ENCODE data around the gene PRDX1. TPM values are rescaled to one million over a fixed set of nuclear protein-coding genes. Genes with fewer than 3 reads are reported as not detected.
A peak's percentile ranks its signal among the peaks of the same experiment; 100 is the strongest.

Gene PRDX1
- total RNA-seq, 6 experiments from 2014 or later: 315 to 672 (median 358) TPM

DNA sequence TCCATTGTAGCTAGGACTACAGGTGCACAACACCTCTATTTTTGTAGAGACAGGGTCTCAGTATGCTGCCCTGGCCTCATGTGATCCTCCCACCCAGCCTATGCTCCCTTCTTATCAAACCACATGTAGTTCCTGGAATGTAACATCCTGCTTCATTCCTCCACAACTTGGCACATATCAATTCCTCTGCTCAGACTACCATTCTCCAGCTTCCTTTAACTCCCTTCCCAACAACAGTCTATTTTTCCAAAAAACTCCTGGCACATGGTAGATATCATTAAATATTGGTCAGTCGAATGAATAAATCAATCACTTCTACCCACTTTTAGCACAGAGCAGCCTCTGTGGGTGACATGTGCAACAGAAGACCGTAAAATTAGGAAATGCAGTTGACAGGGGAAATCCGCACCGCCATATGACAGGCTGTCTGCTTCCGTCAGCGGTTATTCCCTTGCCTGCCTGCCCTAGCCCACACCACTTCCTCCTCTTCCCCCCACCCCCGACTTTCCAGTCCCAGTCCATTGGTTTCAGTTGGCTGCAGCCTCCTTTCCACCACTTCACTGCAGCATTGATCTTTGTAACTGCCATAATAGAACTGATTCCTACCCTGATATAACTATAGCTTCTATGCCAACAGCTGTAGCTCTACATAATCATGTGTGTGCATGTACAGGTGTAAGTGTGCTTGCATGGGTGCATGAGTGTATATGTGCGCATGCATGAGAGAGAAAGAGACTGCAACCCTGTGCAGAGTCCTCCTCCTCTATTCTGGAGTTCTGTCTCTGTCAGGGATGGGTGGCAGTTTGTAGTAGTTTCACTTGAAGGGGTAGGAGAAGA is 22.1 kb upstream of the PRDX1 start:
- no peak overlapping the region for H3K4me3 ChIP-seq
- no peaks in the 10 kb centered on the region for H3K9me3 ChIP-seq
- intact Hi-C loops (cut with DNase I): no loop called here
- TF ChIP-seq, protein P1, sequence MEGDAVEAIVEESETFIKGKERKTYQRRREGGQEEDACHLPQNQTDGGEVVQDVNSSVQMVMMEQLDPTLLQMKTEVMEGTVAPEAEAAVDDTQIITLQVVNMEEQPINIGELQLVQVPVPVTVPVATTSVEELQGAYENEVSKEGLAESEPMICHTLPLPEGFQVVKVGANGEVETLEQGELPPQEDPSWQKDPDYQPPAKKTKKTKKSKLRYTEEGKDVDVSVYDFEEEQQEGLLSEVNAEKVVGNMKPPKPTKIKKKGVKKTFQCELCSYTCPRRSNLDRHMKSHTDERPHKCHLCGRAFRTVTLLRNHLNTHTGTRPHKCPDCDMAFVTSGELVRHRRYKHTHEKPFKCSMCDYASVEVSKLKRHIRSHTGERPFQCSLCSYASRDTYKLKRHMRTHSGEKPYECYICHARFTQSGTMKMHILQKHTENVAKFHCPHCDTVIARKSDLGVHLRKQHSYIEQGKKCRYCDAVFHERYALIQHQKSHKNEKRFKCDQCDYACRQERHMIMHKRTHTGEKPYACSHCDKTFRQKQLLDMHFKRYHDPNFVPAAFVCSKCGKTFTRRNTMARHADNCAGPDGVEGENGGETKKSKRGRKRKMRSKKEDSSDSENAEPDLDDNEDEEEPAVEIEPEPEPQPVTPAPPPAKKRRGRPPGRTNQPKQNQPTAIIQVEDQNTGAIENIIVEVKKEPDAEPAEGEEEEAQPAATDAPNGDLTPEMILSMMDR (IDR thresholded peaks at IDR 0.05): no peak
- TF ChIP-seq POLR2A (IDR thresholded peaks at IDR 0.05): no peak
- H3K36me3 ChIP-seq: no peaks in the 10 kb centered on the region
- H3K4me1 ChIP-seq: peaks cover 0 to 47% (median 22%) of the 10 kb centered on the region in 4 donors
- WGBS (ENCODE audit: insufficient coverage, low coverage, low lambda C conversion rate, missing lambda C conversion rate): 11% methylated on average over 8 of the region's 8 CpGs
- no peaks in the 10 kb centered on the region for H3K27me3 ChIP-seq
- DNase-seq: peak; percentile 70 to 81 (median 76)
- peak overlapping the region; percentile 23 to 65 (median 52) for H3K27ac ChIP-seq
- ATAC-seq: peak; percentile 53 to 80 (median 68)

DNA sequence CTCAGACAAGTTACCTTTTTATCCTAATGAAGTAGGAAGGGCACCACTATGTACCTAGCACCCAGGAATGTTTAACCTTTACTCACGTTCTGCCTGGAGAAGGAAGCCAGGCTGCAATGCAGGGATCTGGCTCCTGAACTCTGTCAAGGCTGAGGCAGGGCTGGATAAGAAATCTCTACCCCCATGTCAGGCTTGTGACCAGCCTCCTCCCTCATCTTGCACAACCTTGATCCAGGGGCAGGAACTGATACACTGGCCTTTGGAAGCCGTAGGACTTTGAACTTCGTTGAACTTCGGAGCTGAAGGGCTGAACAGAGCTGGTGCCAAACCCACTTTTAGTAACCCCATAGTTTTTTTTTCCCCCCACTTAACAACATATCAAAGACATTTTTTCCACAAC is 20.9 kb upstream of the PRDX1 start:
- peak overlapping the region; percentile 39 to 65 (median 52) for H3K27ac ChIP-seq
- peak; percentile 77 to 95 (median 84) for ATAC-seq
- no peaks in the 10 kb centered on the region for H3K9me3 ChIP-seq
- peak overlapping the region in 2 of 3 donors; percentile 2 to 25 for H3K4me3 ChIP-seq
- TF ChIP-seq, protein P1 (IDR thresholded peaks at IDR 0.05): no peak
- TF ChIP-seq POLR2A (IDR thresholded peaks at IDR 0.05): peak; percentile 38
- no peaks in the 10 kb centered on the region for H3K36me3 ChIP-seq
- peaks cover 0 to 47% (median 22%) of the 10 kb centered on the region in 4 donors for H3K4me1 ChIP-seq
- H3K27me3 ChIP-seq: no peaks in the 10 kb centered on the region
- WGBS (ENCODE audit: insufficient coverage, low coverage, low lambda C conversion rate, missing lambda C conversion rate): 0% methylated on average over 1 of the region's 4 CpGs
- DNase-seq: peak; percentile 66 to 91 (median 84)
- intact Hi-C loops (cut with DNase I): no loop called here

DNA sequence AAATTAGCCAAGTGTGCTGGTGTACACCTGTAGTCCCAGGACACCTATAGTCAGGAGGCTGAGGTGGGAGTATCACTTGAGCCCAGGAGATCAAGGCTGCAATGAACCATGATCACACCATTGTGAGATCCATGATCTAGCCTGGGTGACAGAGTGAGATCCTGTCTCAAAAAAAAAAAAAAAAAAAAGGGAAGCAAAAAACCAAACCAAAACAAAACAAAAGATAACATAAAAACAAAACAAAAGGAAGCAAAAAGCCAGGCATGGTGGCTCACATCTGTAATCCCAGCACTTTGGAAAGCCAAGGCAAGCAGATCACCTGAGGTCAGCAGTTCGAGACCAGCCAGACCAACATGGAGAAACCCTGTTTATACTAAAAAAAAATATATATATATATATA is 19.5 kb upstream of the PRDX1 start:
- H3K4me3 ChIP-seq: no peak overlapping the region
- H3K27me3 ChIP-seq: no peaks in the 10 kb centered on the region
- DNase-seq: no peak
- no peaks in the 10 kb centered on the region for H3K9me3 ChIP-seq
- intact Hi-C loops (cut with DNase I): no loop called here
- WGBS (ENCODE audit: insufficient coverage, low coverage, low lambda C conversion rate, missing lambda C conversion rate): 82% methylated on average over 1 of the region's 1 CpG
- no peaks in the 10 kb centered on the region for H3K36me3 ChIP-seq
- no peak for ATAC-seq
- H3K4me1 ChIP-seq: peaks cover 0 to 50% (median 24%) of the 10 kb centered on the region in 4 donors
- no peak for TF ChIP-seq POLR2A (IDR thresholded peaks at IDR 0.05)
- TF ChIP-seq, protein P1 (IDR thresholded peaks at IDR 0.05): no peak
- peak overlapping the region in 1 of 3 donors; percentile 52 for H3K27ac ChIP-seq

DNA sequence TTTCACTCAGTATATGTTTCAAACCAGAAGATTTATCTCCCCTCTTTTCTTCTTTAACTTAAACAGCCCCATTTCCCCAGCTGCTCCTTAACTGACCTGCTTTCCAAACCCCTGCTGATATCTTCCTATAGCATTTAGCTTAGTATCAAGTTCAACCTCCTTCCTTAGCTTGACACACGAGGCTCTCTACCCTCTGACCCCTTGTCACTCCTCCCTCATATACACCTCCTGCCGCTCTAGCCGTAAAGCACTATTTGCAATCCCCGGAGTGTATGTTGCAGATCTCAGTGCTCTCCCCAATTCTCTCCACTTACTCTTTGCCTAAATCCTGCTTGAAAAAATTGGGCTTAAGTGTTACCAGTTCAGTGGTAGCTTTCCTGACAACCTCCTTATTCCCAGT is 15.2 kb upstream of the PRDX1 start:
- DNase-seq (no peak), ATAC-seq (no peak)
- 67% methylated on average over 4 of the region's 4 CpGs for WGBS (ENCODE audit: insufficient coverage, low coverage, low lambda C conversion rate, missing lambda C conversion rate)
- H3K27me3 ChIP-seq: no peaks in the 10 kb centered on the region
- H3K4me1 ChIP-seq: peaks cover 0 to 25% (median 9%) of the 10 kb centered on the region in 4 donors
- no peak for TF ChIP-seq POLR2A (IDR thresholded peaks at IDR 0.05)
- TF ChIP-seq, protein P1 (IDR thresholded peaks at IDR 0.05): no peak
- intact Hi-C loops (cut with DNase I): no loop called here
- no peaks in the 10 kb centered on the region for H3K36me3 ChIP-seq
- no peak overlapping the region for H3K4me3 ChIP-seq
- no peaks in the 10 kb centered on the region for H3K9me3 ChIP-seq
- no peak overlapping the region for H3K27ac ChIP-seq

Measured in right lobe of liver (tissue), 6 donors.